GM12865 (cell line): ENCODE data around the gene ORC5.

ENCODE experiments used
- DNase-seq: peaks from one replicate; pipeline ENCODE4 v3.0.0; 2010; ENCODE audit warnings: low read depth
- H3K4me3 ChIP-seq: 2 replicates; pipeline ENCODE4 v1.5.1; 2011; ENCODE audit warnings: mild to moderate bottlenecking, low read depth, low read length, control low read depth
- CTCF ChIP-seq: IDR thresholded peaks from 2 replicates; pipeline ENCODE4 v1.5.1; 2011; ENCODE audit warnings: low read length, control low read depth, low read depth, inconsistent platforms; ENCODE audit not compliant: insufficient read depth; ENCODE audit errors: missing control alignments

Gene ORC5

GRCh38 chr7:104124469-104124868, 83.3 kb downstream of the ORC5 start:
- H3K4me3 ChIP-seq, result no peak overlapping the region
- TF ChIP-seq CTCF, result no peak
- DNase-seq, result no peak

- DNase-seq, result no peak
- no peak overlapping the region for H3K4me3 ChIP-seq
- TF ChIP-seq CTCF, result no peak
Observed at GRCh38 chr7:104123786-104124185, 84.0 kb downstream of the ORC5 start.

- H3K4me3 ChIP-seq, result no peak overlapping the region
- no peak for DNase-seq
- TF ChIP-seq CTCF, result no peak
Observed at GRCh38 chr7:104113788-104114187, 94.0 kb downstream of the ORC5 start.

GRCh38 chr7:104112623-104113022, 95.2 kb downstream of the ORC5 start:
- no peak for DNase-seq
- TF ChIP-seq CTCF, result no peak
- H3K4me3 ChIP-seq, result no peak overlapping the region

GRCh38 chr7:104111271-104111670, 96.5 kb downstream of the ORC5 start:
- no peak overlapping the region for H3K4me3 ChIP-seq
- DNase-seq, result no peak
- no peak for TF ChIP-seq CTCF

- no peak for TF ChIP-seq CTCF
- H3K4me3 ChIP-seq, result no peak overlapping the region
- no peak for DNase-seq
Observed at GRCh38 chr7:104106108-104106905, 101.5 kb downstream of the ORC5 start.

- no peak overlapping the region for H3K4me3 ChIP-seq
- DNase-seq, result no peak
- no peak for TF ChIP-seq CTCF
Observed at GRCh38 chr7:104098890-104099289, 108.9 kb downstream of the ORC5 start.
